ENCODE results near the gene ZFP36L1. TPM values are rescaled to one million over a fixed set of nuclear protein-coding genes. Genes with fewer than 3 reads are reported as not detected.

ZFP36L1 gene
- total RNA-seq, 1 experiment from 2014 or later = 69.5 TPM

GRCh38 chr14:68801631-68802030 is 8.8 kb upstream of the ZFP36L1 start:
- H3K9me3 ChIP-seq (ENCODE audit: low read depth, low read length, poor library complexity, severe bottlenecking) = peaks cover 14% of the 10 kb centered on the region
- H3K4me3 ChIP-seq (ENCODE audit: low read depth, low read length, poor library complexity, severe bottlenecking) = no peak overlapping the region
- DNase-seq (ENCODE audit: low spot score) = no peak
- no peak overlapping the region for H3K27ac ChIP-seq (ENCODE audit: low read depth, low read length, poor library complexity, severe bottlenecking)
- H3K36me3 ChIP-seq (ENCODE audit: insufficient read depth, low read length, poor library complexity, severe bottlenecking) = no peaks in the 10 kb centered on the region
- BruUV-seq (replicated peaks) = no TSS peak
- CTCF ChIA-PET = no interaction called here
- H3K4me1 ChIP-seq (ENCODE audit: insufficient read depth, low read length, poor library complexity, severe bottlenecking) = no peaks in the 10 kb centered on the region
- no peaks in the 10 kb centered on the region for H3K27me3 ChIP-seq (replicated peaks; ENCODE audit: insufficient read depth, low read depth, low read length, poor library complexity)
- POLR2A ChIA-PET (ENCODE audit: low non-redundant PET) = no interaction called here
- TF ChIP-seq EZH2 (IDR thresholded peaks at IDR 0.05; ENCODE audit: borderline replicate concordance, low read depth, low read length, poor library complexity, severe bottlenecking) (no peak), CTCF (conservative IDR thresholded peaks at IDR 0.05; ENCODE audit: low read depth, low read length) (no peak)
- intact Hi-C loops (cut with micrococcal nuclease; ENCODE audit: unreplicated experiment) = no loop called here

DNA sequence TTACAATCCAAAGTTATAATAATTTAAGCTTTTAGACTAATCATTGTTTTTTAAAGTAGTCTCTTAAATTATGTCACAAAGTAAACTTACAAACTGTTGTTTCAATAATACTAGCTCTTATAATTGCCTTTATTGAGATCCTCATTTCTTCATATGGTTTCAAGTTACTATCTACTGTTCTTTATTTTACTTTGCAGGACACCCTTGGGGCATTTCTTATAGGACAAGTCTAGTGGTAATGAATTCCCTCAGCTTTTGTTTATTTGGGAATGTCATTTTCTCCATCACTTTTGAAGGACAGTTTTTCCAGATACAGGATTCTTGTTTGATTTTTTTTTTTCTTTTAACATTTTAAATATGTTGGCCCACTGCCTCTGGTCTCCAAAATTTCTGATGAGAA is 8.1 kb upstream of the ZFP36L1 start:
- no peak for TF ChIP-seq EZH2 (IDR thresholded peaks at IDR 0.05; ENCODE audit: borderline replicate concordance, low read depth, low read length, poor library complexity, severe bottlenecking)
- no peak for TF ChIP-seq CTCF (conservative IDR thresholded peaks at IDR 0.05; ENCODE audit: low read depth, low read length)
- no peak for DNase-seq (ENCODE audit: low spot score)
- no peaks in the 10 kb centered on the region for H3K27me3 ChIP-seq (replicated peaks; ENCODE audit: insufficient read depth, low read depth, low read length, poor library complexity)
- H3K4me1 ChIP-seq (ENCODE audit: insufficient read depth, low read length, poor library complexity, severe bottlenecking) = no peaks in the 10 kb centered on the region
- CTCF ChIA-PET = no interaction called here
- H3K27ac ChIP-seq (ENCODE audit: low read depth, low read length, poor library complexity, severe bottlenecking) = no peak overlapping the region
- intact Hi-C loops (cut with micrococcal nuclease; ENCODE audit: unreplicated experiment) = no loop called here
- no peak overlapping the region for H3K4me3 ChIP-seq (ENCODE audit: low read depth, low read length, poor library complexity, severe bottlenecking)
- POLR2A ChIA-PET (ENCODE audit: low non-redundant PET) = no interaction called here
- peaks cover 14% of the 10 kb centered on the region for H3K9me3 ChIP-seq (ENCODE audit: low read depth, low read length, poor library complexity, severe bottlenecking)
- BruUV-seq (replicated peaks) = no TSS peak
- no peaks in the 10 kb centered on the region for H3K36me3 ChIP-seq (ENCODE audit: insufficient read depth, low read length, poor library complexity, severe bottlenecking)

DNA sequence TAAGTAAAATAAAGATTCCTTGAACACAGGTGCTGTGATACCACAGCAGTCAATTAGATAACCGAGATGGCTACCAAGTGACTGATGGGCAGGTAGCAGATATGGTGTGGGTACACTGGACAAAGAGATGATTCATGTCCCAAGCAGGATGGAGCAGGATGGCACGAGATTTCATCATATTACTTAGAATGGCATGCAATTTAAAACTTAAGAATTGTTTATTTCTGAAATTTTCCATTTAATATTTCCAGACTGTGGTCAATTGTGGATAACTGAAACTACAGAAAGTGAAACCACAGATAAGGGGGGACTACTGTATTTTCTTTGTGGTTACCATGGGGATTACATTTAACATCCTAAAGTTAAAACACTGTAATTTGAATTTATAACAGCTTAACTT is 7.5 kb upstream of the ZFP36L1 start:
- no TSS peak for BruUV-seq (replicated peaks)
- intact Hi-C loops (cut with micrococcal nuclease; ENCODE audit: unreplicated experiment) = no loop called here
- CTCF ChIA-PET = no interaction called here

More for the DNA sequence above, 7.5 kb upstream of the ZFP36L1 start:
- no peak for DNase-seq (ENCODE audit: low spot score)
- H3K36me3 ChIP-seq (ENCODE audit: insufficient read depth, low read length, poor library complexity, severe bottlenecking) = no peaks in the 10 kb centered on the region
- POLR2A ChIA-PET (ENCODE audit: low non-redundant PET) = no interaction called here
- H3K27ac ChIP-seq (ENCODE audit: low read depth, low read length, poor library complexity, severe bottlenecking) = no peak overlapping the region
- H3K27me3 ChIP-seq (replicated peaks; ENCODE audit: insufficient read depth, low read depth, low read length, poor library complexity) = no peaks in the 10 kb centered on the region
- no peaks in the 10 kb centered on the region for H3K4me1 ChIP-seq (ENCODE audit: insufficient read depth, low read length, poor library complexity, severe bottlenecking)
- H3K9me3 ChIP-seq (ENCODE audit: low read depth, low read length, poor library complexity, severe bottlenecking) = peaks cover 14% of the 10 kb centered on the region
- H3K4me3 ChIP-seq (ENCODE audit: low read depth, low read length, poor library complexity, severe bottlenecking) = no peak overlapping the region
- no peak for TF ChIP-seq EZH2 (IDR thresholded peaks at IDR 0.05; ENCODE audit: borderline replicate concordance, low read depth, low read length, poor library complexity, severe bottlenecking)
- no peak for TF ChIP-seq CTCF (conservative IDR thresholded peaks at IDR 0.05; ENCODE audit: low read depth, low read length)
